ENCODE results near the gene FRMD1.

FRMD1 gene

GRCh38 chr6:168040856-168041496 lies 38.0 kb downstream of the FRMD1 start:
- DNase-seq, result no peak

GRCh38 chr6:168039849-168040248 lies 39.2 kb downstream of the FRMD1 start:
- DNase-seq, result no peak

GRCh38 chr6:168039301-168039700 lies 39.7 kb downstream of the FRMD1 start:
- no peak for DNase-seq

GRCh38 chr6:168038576-168039140 lies 40.4 kb downstream of the FRMD1 start:
- DNase-seq, result no peak

- DNase-seq, result no peak
Observed at GRCh38 chr6:168037856-168038255, 41.2 kb downstream of the FRMD1 start.

- no peak for DNase-seq
Observed at GRCh38 chr6:168037242-168037641, 41.8 kb downstream of the FRMD1 start.

GRCh38 chr6:168035661-168036545 lies 43.1 kb downstream of the FRMD1 start:
- no peak for DNase-seq

- no peak for DNase-seq
Observed at GRCh38 chr6:168035098-168035660, 43.8 kb downstream of the FRMD1 start.

GRCh38 chr6:168034537-168034936 lies 44.5 kb downstream of the FRMD1 start:
- no peak for DNase-seq

GRCh38 chr6:168033791-168034190 lies 45.2 kb downstream of the FRMD1 start:
- DNase-seq, result no peak

GRCh38 chr6:168032005-168032760 lies 46.8 kb downstream of the FRMD1 start:
- no peak for DNase-seq

GRCh38 chr6:168031411-168031971 lies 47.5 kb downstream of the FRMD1 start:
- no peak for DNase-seq

- DNase-seq, result no peak
Observed at GRCh38 chr6:168030908-168031307, 48.1 kb downstream of the FRMD1 start.

- DNase-seq, result no peak
Observed at GRCh38 chr6:168030218-168030746, 48.7 kb downstream of the FRMD1 start.

- DNase-seq, result no peak
Observed at GRCh38 chr6:168029459-168030217, 49.4 kb downstream of the FRMD1 start.

GRCh38 chr6:168028181-168028580 lies 50.8 kb downstream of the FRMD1 start:
- no peak for DNase-seq

GRCh38 chr6:168027521-168027920 lies 51.5 kb downstream of the FRMD1 start:
- DNase-seq, result no peak

- DNase-seq, result no peak
Observed at GRCh38 chr6:168026925-168027324, 52.1 kb downstream of the FRMD1 start.

GRCh38 chr6:168025831-168026710 lies 52.9 kb downstream of the FRMD1 start:
- no peak for DNase-seq

GRCh38 chr6:168024951-168025510 lies 54.0 kb downstream of the FRMD1 start:
- DNase-seq, result no peak
